Measurements from ENCODE around the gene PASK. TPM values are rescaled to one million over a fixed set of nuclear protein-coding genes. Genes with fewer than 3 reads are reported as not detected.

PASK gene
- total and polyA plus RNA-seq, 7 donors, result 1.4 to 16.4 (median 4.4) TPM

- 96% methylated on average over 8 of the region's 8 CpGs for WGBS, 2 donors
- H3K4me3 ChIP-seq, result no peak overlapping the region
- no peaks in the 10 kb centered on the region for H3K36me3 ChIP-seq
- H3K27me3 ChIP-seq, result no peaks in the 10 kb centered on the region
- H3K4me1 ChIP-seq, result no peaks in the 10 kb centered on the region
- intact Hi-C loops (cut with DNase I), result no loop called here
- no peak overlapping the region for H3K27ac ChIP-seq
- TF ChIP-seq POLR2A (IDR thresholded peaks at IDR 0.05) (no peak), CTCF (IDR thresholded peaks at IDR 0.05) (no peak), EP300 (IDR thresholded peaks at IDR 0.05) (no peak), POLR2AphosphoS5 (IDR thresholded peaks at IDR 0.05) (no peak)
- DNase-seq, result peak; percentile 14
- no peaks in the 10 kb centered on the region for H3K9me3 ChIP-seq
Observed at GRCh38 chr2:241128266-241128665, 21.0 kb downstream of the PASK start.

GRCh38 chr2:241126771-241127202, 22.5 kb downstream of the PASK start:
- peak; percentile 56 for DNase-seq
- H3K4me3 ChIP-seq, result no peak overlapping the region
- no peaks in the 10 kb centered on the region for H3K27me3 ChIP-seq
- intact Hi-C loops (cut with DNase I), result no loop called here
- no peaks in the 10 kb centered on the region for H3K9me3 ChIP-seq
- H3K27ac ChIP-seq, result no peak overlapping the region
- WGBS, 2 donors, result 95 to 97% methylated on average over 18 of the region's 18 CpGs
- no peaks in the 10 kb centered on the region for H3K36me3 ChIP-seq
- TF ChIP-seq POLR2AphosphoS5 (IDR thresholded peaks at IDR 0.05) (no peak), CTCF (IDR thresholded peaks at IDR 0.05) (no peak), EP300 (IDR thresholded peaks at IDR 0.05) (no peak), POLR2A (IDR thresholded peaks at IDR 0.05) (no peak)
- no peaks in the 10 kb centered on the region for H3K4me1 ChIP-seq

- no peaks in the 10 kb centered on the region for H3K27me3 ChIP-seq
- no peaks in the 10 kb centered on the region for H3K36me3 ChIP-seq
- intact Hi-C loops (cut with DNase I), result no loop called here
- peak; percentile 56 for DNase-seq
- WGBS, 2 donors, result 93 to 95% methylated on average over 21 of the region's 21 CpGs
- TF ChIP-seq EP300 (IDR thresholded peaks at IDR 0.05) (no peak), POLR2A (IDR thresholded peaks at IDR 0.05) (no peak), CTCF (IDR thresholded peaks at IDR 0.05) (no peak), POLR2AphosphoS5 (IDR thresholded peaks at IDR 0.05) (no peak)
- H3K9me3 ChIP-seq, result no peaks in the 10 kb centered on the region
- H3K4me3 ChIP-seq, result no peak overlapping the region
- H3K4me1 ChIP-seq, result no peaks in the 10 kb centered on the region
- H3K27ac ChIP-seq, result no peak overlapping the region
Observed at GRCh38 chr2:241126201-241126611, 23.1 kb downstream of the PASK start.

- Histone ChIP-seq H3K27ac (no peak overlapping the region), H3K4me1 (no peaks in the 10 kb centered on the region), H3K9me3 (no peaks in the 10 kb centered on the region), H3K36me3 (no peaks in the 10 kb centered on the region), H3K4me3 (no peak overlapping the region), H3K27me3 (no peaks in the 10 kb centered on the region)
- WGBS, 2 donors, result 92 to 93% methylated on average over 13 of the region's 13 CpGs
- DNase-seq, result peak; percentile 43
- TF ChIP-seq EP300 (IDR thresholded peaks at IDR 0.05) (no peak), POLR2A (IDR thresholded peaks at IDR 0.05) (no peak), POLR2AphosphoS5 (IDR thresholded peaks at IDR 0.05) (no peak), CTCF (IDR thresholded peaks at IDR 0.05) (no peak)
- intact Hi-C loops (cut with DNase I), result no loop called here
Observed at GRCh38 chr2:241125626-241126025, 23.6 kb downstream of the PASK start.

Data from sigmoid colon (tissue), 7 donors.